Endothelial cell of umbilical vein (primary cell): ENCODE results near the gene IL3RA. TPM values are rescaled to one million over a fixed set of nuclear protein-coding genes. Genes with fewer than 3 reads are reported as not detected.

Experiments
- BruUV-seq: library from RNA; stranded (reverse); fragments of 400-500 nt; replicated peaks from 2 replicates; lab custom pipeline; 2021; lab: Mats Ljungman, UMichigan
- CTCF ChIA-PET: fragments of 300-600, 350-600 bp; sonication (Branson Sonifier 250); formaldehyde crosslinking; loops from one replicate; lab custom pipeline; 2021; ENCODE audit warnings: antibody characterized with exemption, inconsistent platforms; lab: Charles Lee
- POLR2A ChIA-PET: fragments of 300-600, 350-600 bp; sonication (Branson Sonifier 250); formaldehyde crosslinking; loops from one replicate; lab custom pipeline; 2021; ENCODE audit warnings: antibody characterized with exemption, inconsistent platforms; lab: Charles Lee
- DNase-seq: peaks from one replicate; pipeline ENCODE4 v3.0.0-alpha.2; 2011; ENCODE audit warnings: low read depth, low spot score
- FAIRE-seq: peaks from 2 replicates; lab custom pipeline; 2011; peaks lifted over from hg19 to GRCh38; lab: Jason Lieb, UNC
- H2AFZ ChIP-seq: 2 replicates; pipeline ENCODE4 v1.6.0; 2012; ENCODE audit warnings: low read depth, low read length, control low read depth, inconsistent platforms
- H3K27ac ChIP-seq: 2 replicates; pipeline ENCODE4 v1.5.1; 2011; ENCODE audit warnings: low read depth, mild to moderate bottlenecking, control low read depth, low read length, moderate library complexity; ENCODE audit not compliant: insufficient read depth
- H3K27me3 ChIP-seq, 2 experiments: 2 replicates each; pipeline versions ENCODE4 v1.6.0 to v1.6.1; 2011; ENCODE audit warnings: low read length in 2 of 2, mixed read lengths in 1 of 2; ENCODE audit not compliant: control insufficient read depth in 2 of 2, insufficient read depth in 2 of 2
- H3K36me3 ChIP-seq, 2 experiments: 2 replicates in 1 of 2; 3 replicates in 1 of 2; pipeline ENCODE4 v1.5.1; 2011; ENCODE audit warnings: low read length in 2 of 2, mild to moderate bottlenecking in 1 of 2, moderate library complexity in 1 of 2; ENCODE audit not compliant: control insufficient read depth in 2 of 2, insufficient read depth in 2 of 2; ENCODE audit errors: extremely low read depth in 1 of 2
- H3K4me1 ChIP-seq: 3 replicates; pipeline ENCODE4 v1.5.1; 2011; ENCODE audit warnings: mild to moderate bottlenecking, low read length; ENCODE audit not compliant: control insufficient read depth, insufficient read depth; ENCODE audit errors: extremely low read depth
- H3K4me2 ChIP-seq: 2 replicates; pipeline ENCODE4 v1.6.1; 2011; ENCODE audit warnings: low read length, control low read depth, mixed read lengths; ENCODE audit not compliant: insufficient read depth
- H3K4me3 ChIP-seq, 3 experiments: fragments of 200-600 bp in 1 of 3; sonication (generic), shearing (Covaris generic) in 1 of 3; replicated peaks in 1 of 3; 2 replicates each; pipeline ENCODE4 v1.5.1; 2011 to 2016; ENCODE audit warnings: control low read depth in 3 of 3, low read length in 3 of 3, mild to moderate bottlenecking in 2 of 3, inconsistent platforms in 1 of 3, low read depth in 1 of 3, moderate library complexity in 1 of 3; ENCODE audit not compliant: insufficient read depth in 1 of 3
- H3K79me2 ChIP-seq: 2 replicates; pipeline ENCODE4 v1.6.0; 2012; ENCODE audit warnings: low read length, inconsistent platforms; ENCODE audit not compliant: control insufficient read depth, insufficient read depth
- H3K9ac ChIP-seq: replicated peaks from 2 replicates; pipeline ENCODE3; 2011; ENCODE audit warnings: low read length, control low read depth; ENCODE audit not compliant: insufficient read depth; ENCODE audit errors: extremely low read depth
- H3K9me1 ChIP-seq: replicated peaks from 3 replicates; pipeline ENCODE4 v1.6.0; 2011; ENCODE audit warnings: mild to moderate bottlenecking, low read length; ENCODE audit not compliant: control insufficient read depth, insufficient read depth; ENCODE audit errors: extremely low read depth
- H3K9me3 ChIP-seq: replicated peaks from 2 replicates; pipeline ENCODE4 v1.5.1; 2012; ENCODE audit warnings: low read length, inconsistent platforms; ENCODE audit not compliant: control insufficient read depth, insufficient read depth
- H4K20me1 ChIP-seq: replicated peaks from 2 replicates; pipeline ENCODE3; 2011; ENCODE audit warnings: mild to moderate bottlenecking, low read length; ENCODE audit not compliant: control insufficient read depth, insufficient read depth; ENCODE audit errors: extremely low read depth
- EZH2 ChIP-seq: IDR thresholded peaks from 2 replicates; pipeline ENCODE4 v1.6.1; 2012; ENCODE audit warnings: borderline replicate concordance, low read depth, mild to moderate bottlenecking, moderate library complexity, low read length, inconsistent platforms; ENCODE audit not compliant: severe bottlenecking
- FOS ChIP-seq: IDR thresholded peaks from 2 replicates; pipeline ENCODE4 v1.6.1; 2011; ENCODE audit warnings: mild to moderate bottlenecking, low read length, moderate library complexity, borderline replicate concordance; ENCODE audit not compliant: insufficient read depth
- GATA2 ChIP-seq: IDR thresholded peaks from 2 replicates; pipeline ENCODE4 v1.7.0; 2011; ENCODE audit warnings: low read depth, mild to moderate bottlenecking, moderate library complexity, mixed read lengths, low read length; ENCODE audit not compliant: insufficient read length, insufficient read depth
- POLR2AphosphoS5 ChIP-seq: IDR thresholded peaks from 2 replicates; pipeline ENCODE4 v1.6.1; 2012; ENCODE audit warnings: low read depth, mild to moderate bottlenecking, control low read depth, low read length, moderate library complexity; ENCODE audit not compliant: insufficient read depth
- dilution Hi-C: fragments of 300-500 bp; cut with MboI; formaldehyde crosslinking; loops from one replicate; pipeline ENCODE4 v1.15.0; 2019; ENCODE audit warnings: low sequenced_read_pairs; ENCODE audit not compliant: extremely low pct_ligation_motif_present
- intact Hi-C: fragments of 100-400 bp; cut with micrococcal nuclease; formaldehyde crosslinking; loops from one replicate; pipeline ENCODE4 v1.10.0; 2022
- microRNA counts: library from miRNA; unstranded; fragments of <30 nt; microRNA quantifications from one replicate; lab custom pipeline; 2016
- microRNA-seq: library from miRNA; unstranded; fragments of <30 nt; microRNA quantifications from one replicate; pipeline ENCODE4 v1.2.0, GENCODE V29; 2021; ENCODE audit warnings: borderline number of aligned reads, borderline replicate concordance
- polyA plus RNA-seq, 4 experiments: library from polyadenylated mRNA; depleted of rRNA in 3 of 4; stranded (reverse) in 3 of 4; unstranded in 1 of 4; fragments of >200 nt; gene quantifications; 2 replicates each; pipeline versions ENCODE4 v1.2.1 to v1.2.3, GENCODE V29; 2011 to 2012; ENCODE audit warnings: missing spikeins in 1 of 4
- small RNA-seq: library from RNA; depleted of rRNA; stranded (forward); fragments of <200 nt; gene quantifications from one replicate; pipeline ENCODE3, GENCODE V24; 2012; ENCODE audit warnings: low replicate concordance, low read depth; ENCODE audit not compliant: insufficient read depth, insufficient read length
- total RNA-seq: library from RNA; stranded (reverse); gene quantifications from 2 replicates; pipeline ENCODE4 v1.2.3, GENCODE V29; 2021

The IL3RA gene
- total and polyA plus RNA-seq, 2 donors (not counting 3 experiments of a cell fraction or from before 2014, with no cell fraction given), result 28.9 to 35.1 TPM

GRCh38 chrX:1430451-1430850 lies 93.9 kb downstream of the IL3RA start:
- Histone ChIP-seq H4K20me1 (no peaks in the 10 kb centered on the region), H3K4me2 (no peak overlapping the region), H3K4me3 (no peak overlapping the region), H3K9me3 (no peaks in the 10 kb centered on the region), H3K9me1 (no peaks in the 10 kb centered on the region), H3K36me3 (peaks cover 0 to 10% of the 10 kb centered on the region in 2 experiments), H3K9ac (no peak overlapping the region), H3K27me3 (no peaks in the 10 kb centered on the region), H3K4me1 (no peaks in the 10 kb centered on the region), H2AFZ (no peak overlapping the region), H3K27ac (no peak overlapping the region), H3K79me2 (no peaks in the 10 kb centered on the region)
- DNase-seq, result no peak
- intact Hi-C loops, result no loop called here
- dilution Hi-C loops, result no loop called here
- FAIRE-seq, result no peak
- TF ChIP-seq GATA2 (no peak), EZH2 (no peak), FOS (no peak), POLR2AphosphoS5 (no peak)
- CTCF ChIA-PET, result no interaction called here
- POLR2A ChIA-PET, result no interaction called here
- no TSS peak for BruUV-seq

MicroRNAs encoded within 50 kb of the gene (microRNA counts, 767-probe panel; counts per million panel counts)
- 723 counts per million, percentile 96 among the panel's probes with 10 or more counts for microRNA hsa-miR-3690 (lab: Ali Mortazavi, UCI)

Small RNA genes lying within 50 kb of the gene (microRNA-seq; reads per million reads assigned to microRNA genes)
- not detected for gene MIR3690

Small RNA genes lying within 50 kb of the gene (small RNA-seq; reads per million reads assigned to genes)
- not detected for gene MIR3690
- gene RNA5SP498, result not detected

Other genes with a start within 250 kb of the IL3RA start
- gene CRLF2, start 124.1 kb upstream of the IL3RA start, total RNA-seq, result not detected in 2 replicates
- not detected in 2 replicates for gene CRLF2, start 124.1 kb upstream of the IL3RA start, polyA plus RNA-seq
- gene CSF2RA, start 68.0 kb upstream of the IL3RA start, total RNA-seq, result not detected in 2 replicates
- gene CSF2RA, start 68.0 kb upstream of the IL3RA start, polyA plus RNA-seq, result not detected in 2 replicates
- 408 and 410 TPM in 2 replicates for gene SLC25A6, start 55.3 kb downstream of the IL3RA start, total RNA-seq
- 1,153 and 1,173 TPM in 2 replicates for gene SLC25A6, start 55.3 kb downstream of the IL3RA start, polyA plus RNA-seq
- 27.1 and 28.8 TPM in 2 replicates for gene ASMTL, start 116.1 kb downstream of the IL3RA start, total RNA-seq
- gene ASMTL, start 116.1 kb downstream of the IL3RA start, polyA plus RNA-seq, result 29.9 and 33.1 TPM in 2 replicates
- gene P2RY8, start 200.4 kb downstream of the IL3RA start, total RNA-seq, result not detected in 2 replicates
- gene P2RY8, start 200.4 kb downstream of the IL3RA start, polyA plus RNA-seq, result not detected in 2 replicates